Measurements from ENCODE around the gene CGGBP1.

- TF ChIP-seq CTCF (IDR thresholded peaks at IDR 0.05; ENCODE audit: low read length) (no peak), EZH2 (optimal IDR thresholded peaks at IDR 0.05; ENCODE audit: low read depth, low read length) (no peak), EZH2phosphoT487 (IDR thresholded peaks at IDR 0.05; ENCODE audit: low read length) (no peak)
These were observed 17.9 kb upstream of the CGGBP1 start for GRCh38 chr3:88076712-88077111.

All from MM.1S (cell line).